PC-3 (cell line): ENCODE results near the gene CES2. TPM values are rescaled to one million over a fixed set of nuclear protein-coding genes. Genes with fewer than 3 reads are reported as not detected.

Experiments used
- ATAC-seq: fragments of 200-7000 bp; cut with Tn5 transposase; 2 replicates; pipeline ENCODE4 v1.9.1; 2020; ENCODE audit warnings: mild to moderate bottlenecking, moderate library complexity
- BruUV-seq: library from RNA; stranded (reverse); fragments of 400-500 nt; replicated peaks from 2 replicates; lab custom pipeline; 2021; lab: Mats Ljungman, UMichigan
- CTCF ChIA-PET: fragments of 300-600 bp; sonication (Branson Sonifier 250); formaldehyde crosslinking; loops from one replicate; lab custom pipeline; 2022; ENCODE audit warnings: antibody characterized with exemption; lab: Charles Lee
- POLR2A ChIA-PET: fragments of 300-600 bp; sonication (Branson Sonifier 250); formaldehyde crosslinking; loops from one replicate; lab custom pipeline; 2022; ENCODE audit warnings: antibody characterized with exemption; ENCODE audit not compliant: unreplicated experiment; lab: Charles Lee
- DNase-seq: peaks from one replicate; pipeline ENCODE4 v3.0.0-alpha.2; 2015
- H2AFZ ChIP-seq: fragments of 300-600 bp; sonication (generic); 2 replicates; pipeline ENCODE4 v1.6.0; 2016; ENCODE audit warnings: antibody characterized with exemption, low read length
- H3F3A ChIP-seq: fragments of 300-600 bp; sonication (generic); one replicate; pipeline ENCODE4 v1.6.0; 2017; ENCODE audit warnings: antibody characterized with exemption, low read length, control low read depth, mild to moderate bottlenecking; ENCODE audit not compliant: unreplicated experiment
- H3K27ac ChIP-seq: fragments of 300-600 bp; sonication (generic); 2 replicates; pipeline ENCODE4 v1.5.1; 2016; ENCODE audit warnings: mild to moderate bottlenecking, low read length
- H3K27me3 ChIP-seq: fragments of 300-600 bp; sonication (generic); 2 replicates; pipeline ENCODE4 v1.6.1; 2016; ENCODE audit warnings: low read length, mixed read lengths
- H3K36me3 ChIP-seq: fragments of 300-600 bp; sonication (generic); 2 replicates; pipeline ENCODE4 v1.6.1; 2016; ENCODE audit warnings: low read depth, mixed run types, low read length, mixed read lengths
- H3K4me1 ChIP-seq: fragments of 300-600 bp; sonication (generic); 2 replicates; pipeline ENCODE4 v1.5.1; 2016; ENCODE audit warnings: low read length; ENCODE audit not compliant: insufficient read depth
- H3K4me2 ChIP-seq: fragments of 300-600 bp; sonication (generic); 2 replicates; pipeline ENCODE4 v1.6.0; 2016; ENCODE audit warnings: low read length
- H3K4me3 ChIP-seq: fragments of 300-600 bp; sonication (generic); 2 replicates; pipeline ENCODE4 v1.5.1; 2016; ENCODE audit warnings: mild to moderate bottlenecking, low read length, mixed read lengths
- H3K79me2 ChIP-seq: fragments of 300-600 bp; sonication (generic); 2 replicates; pipeline ENCODE4 v1.6.1; 2017; ENCODE audit warnings: low read length, mixed read lengths
- H3K9ac ChIP-seq: fragments of 300-600 bp; sonication (generic); 2 replicates; pipeline ENCODE4 v1.6.0; 2016; ENCODE audit warnings: mild to moderate bottlenecking, low read length
- H3K9me2 ChIP-seq: fragments of 300-600 bp; sonication (generic); replicated peaks from 2 replicates; pipeline ENCODE4 v1.6.1; 2016; ENCODE audit warnings: mixed run types, low read length, mixed read lengths
- H3K9me3 ChIP-seq: fragments of 300-600 bp; sonication (generic); 2 replicates; pipeline ENCODE4 v1.6.1; 2016; ENCODE audit warnings: low read length, mixed read lengths
- H4K20me1 ChIP-seq: fragments of 300-600 bp; sonication (generic); 2 replicates; pipeline ENCODE4 v1.6.1; 2016; ENCODE audit warnings: low read length, mixed read lengths
- CTCF ChIP-seq: fragments of 300-600 bp; sonication (generic); conservative IDR thresholded peaks from 2 replicates; pipeline ENCODE4 v1.5.1; 2017; ENCODE audit warnings: antibody characterized with exemption, low read depth, mild to moderate bottlenecking, low read length
- EZH2 ChIP-seq: fragments of 300-600 bp; sonication (generic); IDR thresholded peaks from one replicate; pipeline ENCODE4 v1.6.1; 2017; ENCODE audit warnings: antibody characterized with exemption, mild to moderate bottlenecking, low read length; ENCODE audit not compliant: unreplicated experiment
- EZH2phosphoT487 ChIP-seq: fragments of 300-600 bp; sonication (generic); IDR thresholded peaks from 2 replicates; pipeline ENCODE4 v1.6.1; 2018; ENCODE audit warnings: mild to moderate bottlenecking, antibody characterized with exemption, low read length, borderline replicate concordance
- intact Hi-C: fragments of 100-400 bp; cut with micrococcal nuclease; formaldehyde crosslinking; loops from 2 replicates; pipeline ENCODE4 v1.9.0; 2023
- total RNA-seq: library from RNA; depleted of rRNA; stranded (reverse); fragments of >200 nt; gene quantifications from 2 replicates; pipeline ENCODE4 v1.2.3, GENCODE V29; 2014

CES2 gene
- total RNA-seq, 1 experiment from 2014 or later = 15.8 TPM

GRCh38 chr16:66979011-66979717 lies 43.8 kb downstream of the CES2 start:
- no peaks in the 10 kb centered on the region for H3K9me2 ChIP-seq
- no peak overlapping the region for H2AFZ ChIP-seq
- no peaks in the 10 kb centered on the region for H3F3A ChIP-seq
- H3K4me2 ChIP-seq = no peak overlapping the region
- no peak overlapping the region for H3K4me3 ChIP-seq
- no peaks in the 10 kb centered on the region for H3K79me2 ChIP-seq
- H3K9me3 ChIP-seq = no peaks in the 10 kb centered on the region
- TF ChIP-seq EZH2phosphoT487 (no peak), EZH2 (no peak), CTCF (no peak)
- ATAC-seq = no peak
- no peaks in the 10 kb centered on the region for H3K36me3 ChIP-seq
- ChIA-PET POLR2A (no interaction called here), CTCF (no interaction called here)
- H3K27ac ChIP-seq = no peak overlapping the region
- no peak overlapping the region for H3K9ac ChIP-seq
- no TSS peak for BruUV-seq
- no peak for DNase-seq
- H4K20me1 ChIP-seq = no peaks in the 10 kb centered on the region
- no peaks in the 10 kb centered on the region for H3K4me1 ChIP-seq
- H3K27me3 ChIP-seq = no peaks in the 10 kb centered on the region
- intact Hi-C loops = no loop called here

- Histone ChIP-seq H3K9ac (no peak overlapping the region), H3K36me3 (no peaks in the 10 kb centered on the region), H3K4me1 (no peaks in the 10 kb centered on the region), H3K4me2 (no peak overlapping the region), H4K20me1 (no peaks in the 10 kb centered on the region), H3K27ac (no peak overlapping the region), H3K4me3 (no peak overlapping the region), H3K9me3 (no peaks in the 10 kb centered on the region), H3F3A (no peaks in the 10 kb centered on the region), H3K79me2 (no peaks in the 10 kb centered on the region), H2AFZ (no peak overlapping the region), H3K27me3 (no peaks in the 10 kb centered on the region), H3K9me2 (no peaks in the 10 kb centered on the region)
- ATAC-seq (no peak), DNase-seq (no peak)
- intact Hi-C loops = no loop called here
- TF ChIP-seq EZH2 (no peak), EZH2phosphoT487 (no peak)
- CTCF ChIA-PET = no interaction called here
- BruUV-seq = no TSS peak
- POLR2A ChIA-PET = interaction anchor here (0.7 kb wide), 1 partner anchor 24 kb away, joined by 3 read pairs; no protein-coding TSS in a partner anchor
These were observed 47.7 kb downstream of the CES2 start for GRCh38 chr16:66983033-66983432.

GRCh38 chr16:66984892-66985311 lies 49.6 kb downstream of the CES2 start:
- H3K27me3 ChIP-seq = no peaks in the 10 kb centered on the region
- H3K4me1 ChIP-seq = no peaks in the 10 kb centered on the region
- H3K36me3 ChIP-seq = no peaks in the 10 kb centered on the region
- no TSS peak for BruUV-seq
- no peak overlapping the region for H2AFZ ChIP-seq
- no peak overlapping the region for H3K4me3 ChIP-seq
- no peak overlapping the region for H3K27ac ChIP-seq
- no peaks in the 10 kb centered on the region for H3K9me2 ChIP-seq
- ChIA-PET POLR2A (no interaction called here), CTCF (no interaction called here)
- no peak for TF ChIP-seq EZH2
- TF ChIP-seq EZH2phosphoT487 = no peak
- no peak for TF ChIP-seq CTCF
- no peaks in the 10 kb centered on the region for H3K9me3 ChIP-seq
- no peak overlapping the region for H3K9ac ChIP-seq
- DNase-seq (no peak), ATAC-seq (no peak)
- H3F3A ChIP-seq = no peaks in the 10 kb centered on the region
- no peaks in the 10 kb centered on the region for H3K79me2 ChIP-seq
- H3K4me2 ChIP-seq = no peak overlapping the region
- intact Hi-C loops = no loop called here
- no peaks in the 10 kb centered on the region for H4K20me1 ChIP-seq
